Measurements from ENCODE around the gene GNG12. TPM values are rescaled to one million over a fixed set of nuclear protein-coding genes. Genes with fewer than 3 reads are reported as not detected.

Gene GNG12
- total and polyA plus RNA-seq, 9 of the 15 experiments (the other 6 are each of a cell fraction or from before 2014, with no cell fraction given): 2.6 to 6.0 (median 4.1) TPM

- TF ChIP-seq, protein P1, sequence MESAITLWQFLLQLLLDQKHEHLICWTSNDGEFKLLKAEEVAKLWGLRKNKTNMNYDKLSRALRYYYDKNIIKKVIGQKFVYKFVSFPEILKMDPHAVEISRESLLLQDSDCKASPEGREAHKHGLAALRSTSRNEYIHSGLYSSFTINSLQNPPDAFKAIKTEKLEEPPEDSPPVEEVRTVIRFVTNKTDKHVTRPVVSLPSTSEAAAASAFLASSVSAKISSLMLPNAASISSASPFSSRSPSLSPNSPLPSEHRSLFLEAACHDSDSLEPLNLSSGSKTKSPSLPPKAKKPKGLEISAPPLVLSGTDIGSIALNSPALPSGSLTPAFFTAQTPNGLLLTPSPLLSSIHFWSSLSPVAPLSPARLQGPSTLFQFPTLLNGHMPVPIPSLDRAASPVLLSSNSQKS (CRISPR knock-in tag; IDR thresholded peaks at IDR 0.05): 0 out of 2 replicates have a peak, but pooled peaks have one; percentile 15
- TF ChIP-seq, protein P2, sequence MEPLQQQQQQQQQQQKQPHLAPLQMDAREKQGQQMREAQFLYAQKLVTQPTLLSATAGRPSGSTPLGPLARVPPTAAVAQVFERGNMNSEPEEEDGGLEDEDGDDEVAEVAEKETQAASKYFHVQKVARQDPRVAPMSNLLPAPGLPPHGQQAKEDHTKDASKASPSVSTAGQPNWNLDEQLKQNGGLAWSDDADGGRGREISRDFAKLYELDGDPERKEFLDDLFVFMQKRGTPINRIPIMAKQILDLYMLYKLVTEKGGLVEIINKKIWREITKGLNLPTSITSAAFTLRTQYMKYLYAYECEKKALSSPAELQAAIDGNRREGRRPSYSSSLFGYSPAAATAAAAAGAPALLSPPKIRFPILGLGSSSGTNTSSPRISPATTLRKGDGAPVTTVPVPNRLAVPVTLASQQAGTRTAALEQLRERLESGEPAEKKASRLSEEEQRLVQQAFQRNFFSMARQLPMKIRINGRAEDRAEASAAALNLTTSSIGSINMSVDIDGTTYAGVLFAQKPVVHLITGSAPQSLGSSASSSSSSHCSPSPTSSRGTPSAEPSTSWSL (CRISPR knock-in tag; IDR thresholded peaks at IDR 0.05; ENCODE audit: borderline replicate concordance): no peak
- TF ChIP-seq ZNF280A (IDR thresholded peaks at IDR 0.05; ENCODE audit: low read depth, partially characterized antibody) (no peak), ZNF224 (CRISPR knock-in tag; IDR thresholded peaks at IDR 0.05) (0 out of 2 replicates have a peak, but pooled peaks have one; percentile 23), HIVEP1 (CRISPR knock-in tag; IDR thresholded peaks at IDR 0.05) (no peak), GATA2 (CRISPR knock-in tag; IDR thresholded peaks at IDR 0.05) (no peak), REST (IDR thresholded peaks at IDR 0.05; ENCODE audit: borderline replicate concordance) (peak; percentile 46), REST (CRISPR knock-in tag; IDR thresholded peaks at IDR 0.05; ENCODE audit: low read depth) (peak; percentile 66; the same call in 1 of the 2 replicates), PHB2 (IDR thresholded peaks at IDR 0.05; ENCODE audit: low read depth) (no peak)
- TF ChIP-seq, protein P3, sequence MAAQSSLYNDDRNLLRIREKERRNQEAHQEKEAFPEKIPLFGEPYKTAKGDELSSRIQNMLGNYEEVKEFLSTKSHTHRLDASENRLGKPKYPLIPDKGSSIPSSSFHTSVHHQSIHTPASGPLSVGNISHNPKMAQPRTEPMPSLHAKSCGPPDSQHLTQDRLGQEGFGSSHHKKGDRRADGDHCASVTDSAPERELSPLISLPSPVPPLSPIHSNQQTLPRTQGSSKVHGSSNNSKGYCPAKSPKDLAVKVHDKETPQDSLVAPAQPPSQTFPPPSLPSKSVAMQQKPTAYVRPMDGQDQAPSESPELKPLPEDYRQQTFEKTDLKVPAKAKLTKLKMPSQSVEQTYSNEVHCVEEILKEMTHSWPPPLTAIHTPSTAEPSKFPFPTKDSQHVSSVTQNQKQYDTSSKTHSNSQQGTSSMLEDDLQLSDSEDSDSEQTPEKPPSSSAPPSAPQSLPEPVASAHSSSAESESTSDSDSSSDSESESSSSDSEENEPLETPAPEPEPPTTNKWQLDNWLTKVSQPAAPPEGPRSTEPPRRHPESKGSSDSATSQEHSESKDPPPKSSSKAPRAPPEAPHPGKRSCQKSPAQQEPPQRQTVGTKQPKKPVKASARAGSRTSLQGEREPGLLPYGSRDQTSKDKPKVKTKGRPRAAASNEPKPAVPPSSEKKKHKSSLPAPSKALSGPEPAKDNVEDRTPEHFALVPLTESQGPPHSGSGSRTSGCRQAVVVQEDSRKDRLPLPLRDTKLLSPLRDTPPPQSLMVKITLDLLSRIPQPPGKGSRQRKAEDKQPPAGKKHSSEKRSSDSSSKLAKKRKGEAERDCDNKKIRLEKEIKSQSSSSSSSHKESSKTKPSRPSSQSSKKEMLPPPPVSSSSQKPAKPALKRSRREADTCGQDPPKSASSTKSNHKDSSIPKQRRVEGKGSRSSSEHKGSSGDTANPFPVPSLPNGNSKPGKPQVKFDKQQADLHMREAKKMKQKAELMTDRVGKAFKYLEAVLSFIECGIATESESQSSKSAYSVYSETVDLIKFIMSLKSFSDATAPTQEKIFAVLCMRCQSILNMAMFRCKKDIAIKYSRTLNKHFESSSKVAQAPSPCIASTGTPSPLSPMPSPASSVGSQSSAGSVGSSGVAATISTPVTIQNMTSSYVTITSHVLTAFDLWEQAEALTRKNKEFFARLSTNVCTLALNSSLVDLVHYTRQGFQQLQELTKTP (IDR thresholded peaks at IDR 0.05; ENCODE audit: low read depth in 1 of 2, partially characterized antibody in 2 of 2): peak in 1 of 2 experiments; percentile 13
These were observed 148.2 kb downstream of the GNG12 start, which contains the start of gene GADD45A (continued) for GRCh38 chr1:67685067-67685557.

Data from K562 (cell line).